GM12878 (cell line): ENCODE data around the gene FBF1. TPM values are rescaled to one million over a fixed set of nuclear protein-coding genes. Genes with fewer than 3 reads are reported as not detected.

Source experiments
- ATAC-seq: fragments of 200-7000 bp; cut with Tn5 transposase; 3 replicates; pipeline ENCODE4 v1.9.1; 2020; ENCODE audit warnings: mild to moderate bottlenecking, moderate library complexity
- BruUV-seq: library from RNA; stranded (reverse); fragments of 400-500 nt; replicated peaks from 2 replicates; lab custom pipeline; 2021; lab: Mats Ljungman, UMichigan
- CTCF ChIA-PET: fragments of 300-600 bp; sonication (Branson Sonifier 250); formaldehyde crosslinking; extraction: SDS; loops from one replicate; lab custom pipeline; 2021; ENCODE audit warnings: inconsistent platforms; lab: Yijun Ruan, JAX
- POLR2A ChIA-PET: fragments of 350-600 bp; formaldehyde crosslinking; extraction: SDS; loops from one replicate; lab custom pipeline; 2021; ENCODE audit warnings: inconsistent platforms; lab: Charles Lee
- RAD21 ChIA-PET: fragments of 300-600 bp; sonication (Branson Sonifier 250); formaldehyde crosslinking; loops from one replicate; lab custom pipeline; 2023; ENCODE audit warnings: antibody characterized with exemption; ENCODE audit not compliant: unreplicated experiment; lab: Charles Lee
- SMC1A ChIA-PET: fragments of 300-600 bp; sonication (Branson Sonifier 250); formaldehyde crosslinking; loops from one replicate; lab custom pipeline; 2023; ENCODE audit not compliant: unreplicated experiment, uncharacterized antibody; lab: Charles Lee
- DNase-seq: peaks from one replicate; pipeline ENCODE4 v3.0.0-alpha.2; 2011; ENCODE audit warnings: low read depth, low spot score
- FAIRE-seq: peaks from 3 replicates; lab custom pipeline; 2011; peaks lifted over from hg19 to GRCh38; lab: Jason Lieb, UNC
- H2AFZ ChIP-seq: 2 replicates; pipeline ENCODE4 v1.6.0; 2011; ENCODE audit warnings: low read depth, low read length, control low read depth; ENCODE audit not compliant: control insufficient read depth
- H3K27ac ChIP-seq: 2 replicates; pipeline ENCODE4 v1.5.1; 2011; ENCODE audit warnings: control low read depth; ENCODE audit not compliant: control insufficient read depth, insufficient read depth
- H3K27me3 ChIP-seq, 2 experiments: replicated peaks in 1 of 2; 2 replicates each; pipeline versions ENCODE4 v1.6.0 to v1.6.1; 2011; ENCODE audit warnings: low read length in 1 of 2; ENCODE audit not compliant: control insufficient read depth in 2 of 2, insufficient read depth in 2 of 2
- H3K36me3 ChIP-seq, 2 experiments: 2 replicates each; pipeline ENCODE4 v1.5.1; 2011; ENCODE audit warnings: low read length in 1 of 2; ENCODE audit not compliant: control insufficient read depth in 2 of 2, insufficient read depth in 2 of 2
- H3K4me1 ChIP-seq: 2 replicates; pipeline ENCODE4 v1.6.1; 2011; ENCODE audit warnings: mild to moderate bottlenecking, low read length, moderate library complexity, mixed read lengths; ENCODE audit not compliant: control insufficient read depth, insufficient read depth
- H3K4me2 ChIP-seq: 2 replicates; pipeline ENCODE4 v1.6.0; 2011; ENCODE audit warnings: control low read depth; ENCODE audit not compliant: control insufficient read depth, insufficient read depth
- H3K4me3 ChIP-seq: fragments of 200-600 bp; sonication (generic); 2 replicates; pipeline ENCODE4 v1.5.1; 2016
- H3K79me2 ChIP-seq: 2 replicates; pipeline ENCODE4 v1.6.0; 2011; ENCODE audit warnings: low read length; ENCODE audit not compliant: control insufficient read depth, insufficient read depth
- H3K9ac ChIP-seq: 2 replicates; pipeline ENCODE4 v1.8.0; 2011; ENCODE audit warnings: low read length, control low read depth, mixed read lengths; ENCODE audit not compliant: control insufficient read depth, insufficient read depth
- H3K9me3 ChIP-seq: replicated peaks from 3 replicates; pipeline ENCODE4 v1.5.1; 2011; ENCODE audit warnings: mild to moderate bottlenecking, low read length; ENCODE audit not compliant: control insufficient read depth, insufficient read depth
- H4K20me1 ChIP-seq: 2 replicates; pipeline ENCODE4 v1.6.0; 2011; ENCODE audit not compliant: control insufficient read depth, insufficient read depth
- ATF7 ChIP-seq: fragments of 450-650 bp; IDR thresholded peaks from 2 replicates; pipeline ENCODE4 v1.6.1; 2016; ENCODE audit warnings: low read depth, mild to moderate bottlenecking
- CREB1 ChIP-seq: IDR thresholded peaks from 2 replicates; pipeline ENCODE4 v1.6.1; 2012; ENCODE audit warnings: low read depth, mild to moderate bottlenecking, inconsistent platforms
- ESRRA ChIP-seq: IDR thresholded peaks from 2 replicates; pipeline ENCODE4 v1.6.1; 2012; ENCODE audit warnings: mild to moderate bottlenecking, low read length, improper control_type of control experiment
- FOXK2 ChIP-seq: fragments of 450-650 bp; IDR thresholded peaks from 2 replicates; pipeline ENCODE4 v1.6.1; 2017; ENCODE audit warnings: mild to moderate bottlenecking, moderate library complexity
- HDAC6 ChIP-seq: fragments of 200-600 bp; sonication (generic); IDR thresholded peaks from one replicate; pipeline ENCODE4 v1.8.0; 2017; ENCODE audit warnings: antibody characterized with exemption; ENCODE audit not compliant: unreplicated experiment
- STAT3 ChIP-seq: IDR thresholded peaks from 2 replicates; pipeline ENCODE4 v1.6.1; 2011; ENCODE audit warnings: low read depth, low read length, improper control_type of control experiment
- SUZ12 ChIP-seq: fragments of 200-600 bp; sonication (generic); IDR thresholded peaks from one replicate; pipeline ENCODE4 v1.6.1; 2018; ENCODE audit warnings: antibody characterized with exemption, mild to moderate bottlenecking; ENCODE audit not compliant: unreplicated experiment
- WGBS: methylation state at CpG from one replicate; pipeline ENCODE4 v1.1.6; 2016; ENCODE audit warnings: low lambda C conversion rate; ENCODE audit not compliant: insufficient replicate concordance, insufficient coverage; ENCODE audit errors: missing lambda C conversion rate; 5-methylcytosine and 5-hydroxymethylcytosine counted together
- in situ Hi-C: fragments of 300-500 bp; cut with MboI; formaldehyde crosslinking; loops from 9 replicates; pipeline ENCODE4 v1.14.3; 2018; ENCODE audit warnings: mixed read lengths
- intact Hi-C: fragments of 100-400 bp; cut with micrococcal nuclease; formaldehyde crosslinking; loops from one replicate; pipeline ENCODE4 v1.14.2; 2022; ENCODE audit not compliant: unreplicated experiment
- polyA plus RNA-seq, 11 experiments: library from polyadenylated mRNA; depleted of rRNA in 4 of 11; unstranded in 6 of 11; stranded (reverse) in 5 of 11; fragments of >200 nt; fragmentation: Nextera tagmentation in 4 of 11; fragmentation: Illumina TruSeq in 1 of 11; extraction: Ambion mirVana in 4 of 11; extraction: Trizol in 1 of 11; gene quantifications; 1 replicate in 1 of 11; 2 replicates in 10 of 11; pipeline versions ENCODE4 v1.2.1 to v1.2.3, GENCODE V29; 2011 to 2016; ENCODE audit warnings: inconsistent platforms in 2 of 11, missing spikeins in 2 of 11, low read depth in 1 of 11
- total RNA-seq, 4 experiments: library from RNA; depleted of rRNA in 3 of 4; stranded (reverse); fragments of >200 nt in 3 of 4; fragmentation: Illumina TruSeq in 1 of 4; extraction: Trizol in 1 of 4; gene quantifications; 2 replicates each; pipeline versions ENCODE4 v1.2.1 to v1.2.3, GENCODE V29; 2013 to 2021
- TF ChIP-seq, protein P1 (sequence below): fragments of 450-650 bp; IDR thresholded peaks from 2 replicates; pipeline ENCODE4 v1.6.1; 2017; ENCODE audit warnings: mild to moderate bottlenecking
- TF ChIP-seq, protein P2 (sequence below): fragments of 150-350 bp; IDR thresholded peaks from 2 replicates; pipeline ENCODE4 v1.6.1; 2016; ENCODE audit warnings: low read depth, low read length
- TF ChIP-seq, protein P3 (sequence below): IDR thresholded peaks from 2 replicates; pipeline ENCODE4 v1.6.1; 2011; ENCODE audit warnings: low read depth, low read length, improper control_type of control experiment, borderline replicate concordance
- TF ChIP-seq, protein P4 (sequence below): IDR thresholded peaks from 2 replicates; pipeline ENCODE4 v1.6.1; 2012; ENCODE audit warnings: low read depth, low read length, improper control_type of control experiment
- TF ChIP-seq, protein P5 (sequence below): fragments of 450-650 bp; formaldehyde crosslinking; IDR thresholded peaks from 2 replicates; pipeline ENCODE4 v1.4.0; 2022; ENCODE audit warnings: mild to moderate bottlenecking, moderate library complexity

Gene FBF1
- total and polyA plus RNA-seq, 10 of the 15 experiments (the other 5 are each of a cell fraction or from before 2014, with no cell fraction given): 0.29 to 15.0 (median 7.0) TPM

DNA sequence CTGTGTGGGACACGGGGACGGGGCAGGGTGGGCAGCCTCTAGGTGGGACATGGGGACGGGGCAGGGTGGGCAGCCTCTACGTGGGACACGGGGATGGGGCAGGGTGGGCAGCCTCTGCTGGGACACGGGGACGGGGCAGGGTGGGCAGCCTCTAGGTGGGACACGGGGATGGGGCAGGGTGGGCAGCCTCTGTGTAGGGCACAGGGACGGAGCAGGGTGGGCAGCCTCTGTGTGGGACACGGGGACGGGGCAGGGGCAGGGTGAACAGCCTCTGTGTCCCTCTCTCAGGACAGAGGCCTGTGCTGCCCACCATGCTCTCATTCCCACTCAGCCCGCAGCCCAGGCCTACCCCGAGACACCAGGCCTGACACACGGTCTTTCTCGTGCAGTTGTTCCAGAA lies 19.2 kb downstream of the FBF1 start:
- H3K4me3 ChIP-seq: no peak overlapping the region
- in situ Hi-C loops: no loop called here
- no peaks in the 10 kb centered on the region for H3K4me1 ChIP-seq
- BruUV-seq: no TSS peak
- DNase-seq: no peak
- H3K27me3 ChIP-seq: no peaks in the 10 kb centered on the region
- POLR2A ChIA-PET: no interaction called here
- TF ChIP-seq, protein P1, sequence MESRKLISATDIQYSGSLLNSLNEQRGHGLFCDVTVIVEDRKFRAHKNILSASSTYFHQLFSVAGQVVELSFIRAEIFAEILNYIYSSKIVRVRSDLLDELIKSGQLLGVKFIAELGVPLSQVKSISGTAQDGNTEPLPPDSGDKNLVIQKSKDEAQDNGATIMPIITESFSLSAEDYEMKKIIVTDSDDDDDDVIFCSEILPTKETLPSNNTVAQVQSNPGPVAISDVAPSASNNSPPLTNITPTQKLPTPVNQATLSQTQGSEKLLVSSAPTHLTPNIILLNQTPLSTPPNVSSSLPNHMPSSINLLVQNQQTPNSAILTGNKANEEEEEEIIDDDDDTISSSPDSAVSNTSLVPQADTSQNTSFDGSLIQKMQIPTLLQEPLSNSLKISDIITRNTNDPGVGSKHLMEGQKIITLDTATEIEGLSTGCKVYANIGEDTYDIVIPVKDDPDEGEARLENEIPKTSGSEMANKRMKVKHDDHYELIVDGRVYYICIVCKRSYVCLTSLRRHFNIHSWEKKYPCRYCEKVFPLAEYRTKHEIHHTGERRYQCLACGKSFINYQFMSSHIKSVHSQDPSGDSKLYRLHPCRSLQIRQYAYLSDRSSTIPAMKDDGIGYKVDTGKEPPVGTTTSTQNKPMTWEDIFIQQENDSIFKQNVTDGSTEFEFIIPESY: no peak
- TF ChIP-seq, protein P2, sequence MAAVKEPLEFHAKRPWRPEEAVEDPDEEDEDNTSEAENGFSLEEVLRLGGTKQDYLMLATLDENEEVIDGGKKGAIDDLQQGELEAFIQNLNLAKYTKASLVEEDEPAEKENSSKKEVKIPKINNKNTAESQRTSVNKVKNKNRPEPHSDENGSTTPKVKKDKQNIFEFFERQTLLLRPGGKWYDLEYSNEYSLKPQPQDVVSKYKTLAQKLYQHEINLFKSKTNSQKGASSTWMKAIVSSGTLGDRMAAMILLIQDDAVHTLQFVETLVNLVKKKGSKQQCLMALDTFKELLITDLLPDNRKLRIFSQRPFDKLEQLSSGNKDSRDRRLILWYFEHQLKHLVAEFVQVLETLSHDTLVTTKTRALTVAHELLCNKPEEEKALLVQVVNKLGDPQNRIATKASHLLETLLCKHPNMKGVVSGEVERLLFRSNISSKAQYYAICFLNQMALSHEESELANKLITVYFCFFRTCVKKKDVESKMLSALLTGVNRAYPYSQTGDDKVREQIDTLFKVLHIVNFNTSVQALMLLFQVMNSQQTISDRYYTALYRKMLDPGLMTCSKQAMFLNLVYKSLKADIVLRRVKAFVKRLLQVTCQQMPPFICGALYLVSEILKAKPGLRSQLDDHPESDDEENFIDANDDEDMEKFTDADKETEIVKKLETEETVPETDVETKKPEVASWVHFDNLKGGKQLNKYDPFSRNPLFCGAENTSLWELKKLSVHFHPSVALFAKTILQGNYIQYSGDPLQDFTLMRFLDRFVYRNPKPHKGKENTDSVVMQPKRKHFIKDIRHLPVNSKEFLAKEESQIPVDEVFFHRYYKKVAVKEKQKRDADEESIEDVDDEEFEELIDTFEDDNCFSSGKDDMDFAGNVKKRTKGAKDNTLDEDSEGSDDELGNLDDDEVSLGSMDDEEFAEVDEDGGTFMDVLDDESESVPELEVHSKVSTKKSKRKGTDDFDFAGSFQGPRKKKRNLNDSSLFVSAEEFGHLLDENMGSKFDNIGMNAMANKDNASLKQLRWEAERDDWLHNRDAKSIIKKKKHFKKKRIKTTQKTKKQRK: no peak
- no peak for TF ChIP-seq SUZ12
- no peak for TF ChIP-seq ATF7
- TF ChIP-seq ESRRA: no peak
- no peak for TF ChIP-seq HDAC6
- no peak for TF ChIP-seq FOXK2
- TF ChIP-seq, protein P3, sequence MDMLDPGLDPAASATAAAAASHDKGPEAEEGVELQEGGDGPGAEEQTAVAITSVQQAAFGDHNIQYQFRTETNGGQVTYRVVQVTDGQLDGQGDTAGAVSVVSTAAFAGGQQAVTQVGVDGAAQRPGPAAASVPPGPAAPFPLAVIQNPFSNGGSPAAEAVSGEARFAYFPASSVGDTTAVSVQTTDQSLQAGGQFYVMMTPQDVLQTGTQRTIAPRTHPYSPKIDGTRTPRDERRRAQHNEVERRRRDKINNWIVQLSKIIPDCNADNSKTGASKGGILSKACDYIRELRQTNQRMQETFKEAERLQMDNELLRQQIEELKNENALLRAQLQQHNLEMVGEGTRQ: no peak
- no peak for TF ChIP-seq STAT3
- no peak for TF ChIP-seq CREB1
- TF ChIP-seq, protein P4, sequence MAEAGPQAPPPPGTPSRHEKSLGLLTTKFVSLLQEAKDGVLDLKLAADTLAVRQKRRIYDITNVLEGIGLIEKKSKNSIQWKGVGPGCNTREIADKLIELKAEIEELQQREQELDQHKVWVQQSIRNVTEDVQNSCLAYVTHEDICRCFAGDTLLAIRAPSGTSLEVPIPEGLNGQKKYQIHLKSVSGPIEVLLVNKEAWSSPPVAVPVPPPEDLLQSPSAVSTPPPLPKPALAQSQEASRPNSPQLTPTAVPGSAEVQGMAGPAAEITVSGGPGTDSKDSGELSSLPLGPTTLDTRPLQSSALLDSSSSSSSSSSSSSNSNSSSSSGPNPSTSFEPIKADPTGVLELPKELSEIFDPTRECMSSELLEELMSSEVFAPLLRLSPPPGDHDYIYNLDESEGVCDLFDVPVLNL: no peak
- TF ChIP-seq, protein P5, sequence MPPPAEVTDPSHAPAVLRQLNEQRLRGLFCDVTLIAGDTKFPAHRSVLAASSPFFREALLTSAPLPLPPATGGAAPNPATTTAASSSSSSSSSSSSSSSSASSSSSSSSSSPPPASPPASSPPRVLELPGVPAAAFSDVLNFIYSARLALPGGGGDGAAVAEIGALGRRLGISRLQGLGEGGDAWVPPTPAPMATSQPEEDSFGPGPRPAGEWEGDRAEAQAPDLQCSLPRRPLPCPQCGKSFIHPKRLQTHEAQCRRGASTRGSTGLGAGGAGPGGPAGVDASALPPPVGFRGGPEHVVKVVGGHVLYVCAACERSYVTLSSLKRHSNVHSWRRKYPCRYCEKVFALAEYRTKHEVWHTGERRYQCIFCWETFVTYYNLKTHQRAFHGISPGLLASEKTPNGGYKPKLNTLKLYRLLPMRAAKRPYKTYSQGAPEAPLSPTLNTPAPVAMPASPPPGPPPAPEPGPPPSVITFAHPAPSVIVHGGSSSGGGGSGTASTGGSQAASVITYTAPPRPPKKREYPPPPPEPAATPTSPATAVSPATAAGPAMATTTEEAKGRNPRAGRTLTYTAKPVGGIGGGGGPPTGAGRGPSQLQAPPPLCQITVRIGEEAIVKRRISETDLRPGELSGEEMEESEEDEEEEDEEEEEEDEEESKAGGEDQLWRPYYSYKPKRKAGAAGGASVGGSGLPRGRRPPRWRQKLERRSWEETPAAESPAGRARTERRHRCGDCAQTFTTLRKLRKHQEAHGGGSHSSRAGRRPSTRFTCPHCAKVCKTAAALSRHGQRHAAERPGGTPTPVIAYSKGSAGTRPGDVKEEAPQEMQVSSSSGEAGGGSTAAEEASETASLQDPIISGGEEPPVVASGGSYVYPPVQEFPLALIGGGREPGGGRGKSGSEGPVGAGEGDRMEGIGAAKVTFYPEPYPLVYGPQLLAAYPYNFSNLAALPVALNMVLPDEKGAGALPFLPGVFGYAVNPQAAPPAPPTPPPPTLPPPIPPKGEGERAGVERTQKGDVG (CRISPR knock-in tag): no peak
- TF ChIP-seq, all 136 proteins: peak for 0
- Histone ChIP-seq H3K9ac (no peak overlapping the region), H3K27ac (no peak overlapping the region), H3K9me3 (no peaks in the 10 kb centered on the region), H4K20me1 (no peaks in the 10 kb centered on the region), H3K4me2 (no peak overlapping the region), H2AFZ (no peak overlapping the region), H3K36me3 (no peaks in the 10 kb centered on the region), H3K79me2 (no peaks in the 10 kb centered on the region)
- RAD21 ChIA-PET: no interaction called here
- FAIRE-seq (no peak), ATAC-seq (no peak)
- intact Hi-C loops: no loop called here
- SMC1A ChIA-PET: no interaction called here
- CTCF ChIA-PET: no interaction called here
- WGBS: 86% methylated on average over 4 of the region's 15 CpGs
